Activated CD4-positive, alpha-beta T cell treated with anti-CD3 and anti-CD28 coated beads, Interleukin-2, Interleukin-4, amounts not matched to agents 100 ng/mL and 50 ng/mL, durations not matched to agents 16 hours and 8 hours (primary cell): ENCODE data around the gene CAMKMT.
"Not testable (repeated sequence)": the region's sequence is repeated elsewhere in the genome, so short reads cannot be mapped to it uniquely, and the experiment has no call there.

ENCODE experiments used
- DNase-seq: peaks from one replicate; pipeline ENCODE4 v3.0.0-alpha.2; 2020; ENCODE audit warnings: low spot score

The CAMKMT gene

GRCh38 chr2:44505664-44506063 is 143.9 kb downstream of the CAMKMT start:
- not testable (repeated sequence) for DNase-seq

DNA sequence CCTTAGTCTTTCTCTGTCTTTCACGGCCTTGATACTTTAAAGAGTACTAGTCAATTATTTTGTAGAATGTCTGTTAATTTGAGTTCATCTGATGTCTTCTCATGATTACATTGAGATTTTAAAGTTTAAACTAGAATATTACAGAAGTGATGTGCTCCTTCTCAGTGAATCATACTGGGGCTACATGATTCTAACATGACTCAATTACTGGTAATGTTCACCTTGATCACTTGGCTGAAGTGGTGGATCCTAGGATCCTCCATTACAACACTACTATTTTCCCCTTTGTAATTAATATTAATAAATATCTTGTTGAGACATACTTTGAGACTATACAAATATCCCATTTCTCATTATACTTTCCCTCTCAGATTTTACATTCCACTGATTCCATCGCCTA is 148.5 kb downstream of the CAMKMT start:
- DNase-seq = no peak

DNA sequence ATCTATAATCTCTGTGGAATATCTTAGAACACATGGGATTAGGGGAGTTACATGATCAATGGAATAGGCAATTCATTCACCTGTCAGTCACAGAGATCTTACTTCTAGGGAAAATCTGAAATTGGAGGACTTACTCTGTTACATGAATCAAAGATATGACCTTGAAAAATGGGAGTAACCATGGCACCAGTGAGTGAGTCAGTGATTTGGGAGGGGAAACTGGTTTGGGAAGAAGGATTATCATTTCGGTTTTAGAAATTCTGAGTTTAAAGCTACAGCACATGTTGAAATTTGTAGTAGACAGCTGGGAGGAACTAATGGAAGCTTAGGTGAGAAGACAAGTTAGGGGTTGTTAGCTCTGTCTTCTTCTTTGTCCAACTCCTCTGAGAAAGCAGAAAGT is 153.7 kb downstream of the CAMKMT start:
- DNase-seq = no peak

DNA sequence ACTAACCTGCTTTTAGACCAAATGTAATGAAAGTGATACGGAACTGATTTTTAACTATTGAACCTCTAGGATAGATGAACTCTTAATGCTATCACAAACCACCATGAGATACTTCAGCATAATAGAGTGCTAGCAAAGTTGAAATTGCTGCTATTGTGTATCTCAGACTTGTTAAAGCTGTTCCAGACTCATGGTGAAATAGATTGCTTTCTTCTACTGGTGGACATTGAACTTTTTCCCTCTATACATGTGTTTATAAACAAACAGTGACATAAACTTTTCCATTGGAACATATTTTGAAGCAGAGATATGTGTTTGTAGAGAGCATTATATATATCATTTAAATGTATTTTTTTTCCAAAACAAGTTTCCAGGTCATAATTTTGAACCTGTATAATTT is 157.3 kb downstream of the CAMKMT start:
- no peak for DNase-seq

- DNase-seq = no peak
Observed at GRCh38 chr2:44522846-44523245, 161.1 kb downstream of the CAMKMT start.

DNA sequence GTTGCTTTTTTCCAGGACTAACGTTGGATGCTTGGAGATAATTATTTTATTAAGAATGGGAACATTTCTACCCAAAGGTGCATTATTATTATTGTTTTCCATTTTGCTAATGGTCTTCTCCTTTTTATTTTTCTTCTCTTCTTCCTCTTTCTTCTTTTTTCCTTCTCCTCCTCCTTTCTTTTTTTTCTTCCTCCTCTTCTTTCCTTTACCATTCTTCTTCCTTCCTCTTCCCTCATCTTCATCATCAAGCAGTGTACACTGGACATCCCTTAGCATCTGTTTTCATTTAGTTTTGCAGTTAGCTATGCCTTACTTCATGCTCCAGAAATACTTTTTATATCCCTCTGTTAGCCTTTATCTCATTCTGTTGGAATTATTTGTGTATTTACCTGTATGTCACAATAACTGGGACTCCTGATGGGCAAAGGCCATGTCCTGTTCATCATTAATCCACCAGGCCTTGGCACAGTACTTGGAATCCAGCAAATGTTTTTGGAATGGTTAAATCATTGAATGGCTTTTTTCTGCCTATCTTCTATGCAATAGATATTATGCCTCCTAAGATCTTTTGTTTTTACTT is 162.7 kb downstream of the CAMKMT start:
- DNase-seq = no peak

GRCh38 chr2:44526352-44526751 is 164.6 kb downstream of the CAMKMT start:
- no peak for DNase-seq

GRCh38 chr2:44528595-44528994 is 166.8 kb downstream of the CAMKMT start:
- no peak for DNase-seq

GRCh38 chr2:44529448-44529847 is 167.7 kb downstream of the CAMKMT start:
- DNase-seq = no peak

DNA sequence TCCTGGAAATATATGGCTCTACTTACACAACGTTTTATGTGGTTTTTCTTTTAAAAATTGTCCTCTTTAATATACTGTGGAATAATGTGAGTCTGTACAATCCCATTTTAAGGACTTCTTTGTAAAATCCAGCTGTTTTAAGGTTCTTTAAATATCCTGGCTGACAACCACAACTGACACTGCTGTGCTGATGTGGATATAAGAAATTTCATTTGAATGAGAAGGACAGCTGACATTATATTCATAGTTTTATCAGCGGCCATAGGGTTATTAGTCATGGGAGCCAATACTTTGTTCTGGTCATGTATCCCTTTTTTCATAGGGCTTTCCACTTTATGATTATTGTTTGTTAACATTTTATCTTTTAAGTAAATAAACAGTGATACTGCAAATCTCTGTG is 169.5 kb downstream of the CAMKMT start:
- DNase-seq = no peak

DNA sequence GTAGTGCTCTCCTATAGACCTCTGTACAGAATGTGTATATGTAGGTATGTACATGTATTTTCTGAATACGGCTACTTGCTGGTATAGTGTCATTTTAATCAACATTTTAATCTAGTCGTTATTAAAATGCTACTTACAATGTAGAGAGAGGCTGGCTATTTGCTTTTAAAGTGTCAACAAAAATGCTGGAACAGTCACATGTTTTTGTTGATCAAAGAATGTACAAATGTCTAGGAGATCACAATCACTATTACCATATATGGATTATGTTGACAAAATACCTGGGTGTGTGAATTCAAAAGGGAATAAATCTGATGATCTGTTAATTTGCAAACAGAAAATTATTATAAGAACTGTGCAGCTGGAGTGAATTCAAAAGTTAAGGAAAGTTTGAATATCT is 170.3 kb downstream of the CAMKMT start:
- no peak for DNase-seq

- no peak for DNase-seq
Observed at GRCh38 chr2:44533508-44533907, 171.8 kb downstream of the CAMKMT start.

DNA sequence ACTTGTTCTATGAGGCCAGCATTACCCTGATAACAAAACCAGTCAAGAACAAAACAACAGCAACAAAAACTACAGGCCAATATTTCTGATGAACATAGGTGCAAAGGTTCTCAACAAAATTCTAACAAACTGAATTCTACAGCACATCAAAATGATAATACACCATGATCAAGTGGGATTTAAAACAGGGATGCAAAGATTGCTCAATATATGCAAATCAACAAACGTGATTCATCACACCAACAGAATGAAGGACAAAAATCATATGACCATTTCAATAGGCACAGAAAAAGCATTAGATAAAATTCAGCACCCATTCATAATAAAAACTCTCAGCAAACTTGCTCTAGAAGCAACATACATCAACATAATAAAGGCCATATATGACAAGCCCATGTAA is 173.6 kb downstream of the CAMKMT start:
- DNase-seq = no peak

- DNase-seq = no peak
Observed at GRCh38 chr2:44537264-44537663, 175.5 kb downstream of the CAMKMT start.

DNA sequence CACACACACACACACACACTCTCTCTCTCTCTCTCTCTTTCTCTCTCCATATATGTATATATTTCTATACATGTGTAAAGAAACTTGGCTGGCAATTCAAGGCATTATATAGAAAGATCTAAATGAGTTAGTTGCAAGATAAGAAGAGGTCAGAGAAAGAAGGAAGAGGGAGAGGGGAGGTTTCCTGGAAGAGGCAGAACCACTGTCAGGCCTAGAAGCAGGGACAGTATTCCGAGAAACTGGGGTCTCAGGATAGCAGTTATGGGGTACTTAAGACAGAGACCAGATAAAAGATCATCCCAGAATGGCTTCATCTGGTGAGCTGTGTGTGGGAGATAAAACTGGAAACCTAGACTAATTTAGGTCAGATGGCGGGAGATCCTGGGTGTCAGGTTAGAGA is 180.8 kb downstream of the CAMKMT start:
- no peak for DNase-seq

DNA sequence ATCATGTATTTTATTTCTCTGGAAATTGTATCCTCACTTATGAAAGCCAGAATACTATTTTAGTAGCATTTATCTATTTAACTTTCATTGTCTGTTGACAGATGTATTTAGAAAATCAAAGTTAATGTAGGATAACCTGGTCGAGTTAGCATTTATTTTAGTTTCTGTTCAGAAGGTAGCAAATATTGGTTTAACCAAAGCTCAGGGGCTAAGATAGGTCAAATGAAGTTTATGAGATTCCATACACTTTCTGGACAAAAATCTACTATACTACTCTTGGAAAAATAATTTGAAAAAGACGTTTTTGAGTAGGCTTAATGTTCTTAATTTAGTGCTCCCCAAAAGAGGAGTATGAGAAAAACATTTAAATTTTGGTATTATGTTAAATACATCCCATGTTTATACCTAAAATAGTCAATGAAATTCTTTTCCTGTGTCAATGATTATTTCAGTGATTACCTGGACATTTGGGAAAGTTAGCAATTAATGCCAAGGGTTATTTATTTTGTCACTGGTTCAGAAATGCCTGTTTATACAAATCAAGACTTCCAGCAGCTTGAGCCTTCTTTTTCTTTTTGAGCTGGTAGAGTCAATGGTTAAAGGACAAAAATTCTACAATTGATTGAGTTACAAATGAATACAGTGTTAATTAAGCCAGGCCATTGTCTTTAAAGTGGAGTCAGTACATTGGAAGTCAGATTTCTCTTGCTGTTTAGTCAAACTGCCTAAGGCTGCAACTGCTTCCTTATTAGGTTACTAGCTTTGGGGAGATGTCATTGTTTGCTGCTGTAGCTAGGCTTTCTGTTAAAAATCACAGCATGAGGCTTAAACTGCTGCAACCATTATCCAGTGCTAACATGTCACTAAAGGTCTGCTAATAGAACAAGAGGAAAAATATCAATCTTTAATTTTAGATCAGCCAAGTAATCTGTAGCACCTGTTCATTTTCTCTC is 182.3 kb downstream of the CAMKMT start:
- DNase-seq = no peak

DNA sequence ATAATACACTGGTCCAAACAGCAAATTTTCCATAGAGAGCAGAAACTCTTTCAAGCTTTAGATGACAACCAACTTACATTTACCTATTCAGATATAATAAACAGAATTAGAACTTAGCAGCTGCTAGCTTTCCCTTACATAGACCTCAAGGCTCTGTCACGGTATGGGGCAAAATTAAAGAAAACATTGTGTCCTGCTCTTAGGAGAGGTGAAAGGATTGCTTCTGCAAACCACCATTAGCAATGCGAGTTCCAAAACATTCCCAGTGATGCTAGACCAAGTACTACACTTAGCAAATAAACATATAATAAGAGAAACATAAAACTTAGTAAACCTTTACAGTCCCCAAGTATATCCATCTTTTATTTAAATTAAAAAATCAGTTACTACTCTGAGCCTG is 183.3 kb downstream of the CAMKMT start:
- no peak for DNase-seq

- no peak for DNase-seq
Observed at GRCh38 chr2:44546459-44547127, 184.8 kb downstream of the CAMKMT start.

DNA sequence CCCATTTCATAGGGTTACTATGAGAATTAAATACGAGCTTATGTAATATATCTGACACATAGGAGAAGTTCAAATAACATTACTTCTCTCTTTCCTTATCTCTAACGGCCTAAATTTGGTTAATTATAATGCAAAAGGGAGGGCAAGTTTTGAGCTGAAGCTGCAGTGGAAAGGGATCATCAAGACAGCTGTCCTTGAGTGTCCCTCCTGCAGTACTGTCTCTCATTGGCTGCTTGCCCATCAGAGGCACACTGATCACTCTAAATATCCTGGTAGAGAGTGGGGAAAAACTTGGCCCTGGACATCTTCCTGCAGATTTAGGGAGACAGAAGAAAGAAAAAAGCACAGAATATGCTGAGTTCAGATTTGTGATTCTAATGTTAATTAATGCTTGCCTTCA is 186.0 kb downstream of the CAMKMT start:
- DNase-seq = no peak

DNA sequence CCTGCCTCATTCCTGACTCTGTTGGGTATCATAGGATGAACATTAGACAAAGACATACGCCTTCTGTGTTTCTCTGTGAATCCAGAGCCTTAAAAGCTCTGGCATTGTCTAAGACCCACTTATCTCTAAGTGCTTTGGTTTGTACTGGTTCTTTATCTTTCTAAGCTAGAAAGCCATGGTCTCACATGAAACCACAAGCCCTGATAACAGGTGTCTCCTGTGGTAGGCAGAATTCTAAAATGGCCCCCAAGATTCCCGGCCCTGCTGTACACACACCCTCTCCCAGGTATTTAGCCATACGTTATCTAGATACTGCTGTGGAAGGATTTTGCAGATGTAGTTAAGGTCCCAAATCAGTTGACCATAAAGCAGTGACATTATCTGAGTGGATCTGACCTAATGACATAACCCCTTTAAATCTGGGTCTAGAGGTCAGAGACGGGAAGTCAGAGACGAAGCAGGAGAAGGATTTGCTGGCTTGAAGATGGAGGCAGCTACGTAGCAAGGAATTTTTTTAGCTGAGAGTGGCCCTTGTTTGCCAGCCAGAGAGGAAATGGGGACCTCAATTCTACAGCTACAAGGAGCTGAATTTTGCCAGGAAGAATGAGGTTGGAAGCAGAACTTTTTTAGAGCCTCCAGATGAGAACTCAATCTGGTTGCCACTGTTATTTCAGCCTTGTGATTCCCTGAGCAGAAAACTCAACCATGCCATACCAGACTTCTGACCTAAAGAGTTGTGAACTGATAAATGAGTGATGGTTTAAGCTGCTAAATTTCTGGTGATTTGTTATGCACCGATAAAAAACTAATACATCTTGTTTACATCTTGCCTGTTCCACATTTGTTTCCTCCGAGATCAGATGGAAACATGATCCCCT is 186.7 kb downstream of the CAMKMT start:
- no peak for DNase-seq

- DNase-seq = no peak
Observed at GRCh38 chr2:44549099-44549471, 187.3 kb downstream of the CAMKMT start.

GRCh38 chr2:44549856-44550255 is 188.1 kb downstream of the CAMKMT start:
- no peak for DNase-seq
